ENCODE measurements around the gene RASA4B. TPM values are rescaled to one million over a fixed set of nuclear protein-coding genes. Genes with fewer than 3 reads are reported as not detected.

Gene RASA4B
- total RNA-seq, 6 donors from 2014 or later = 4.8 to 31.6 (median 22.3) TPM

DNA sequence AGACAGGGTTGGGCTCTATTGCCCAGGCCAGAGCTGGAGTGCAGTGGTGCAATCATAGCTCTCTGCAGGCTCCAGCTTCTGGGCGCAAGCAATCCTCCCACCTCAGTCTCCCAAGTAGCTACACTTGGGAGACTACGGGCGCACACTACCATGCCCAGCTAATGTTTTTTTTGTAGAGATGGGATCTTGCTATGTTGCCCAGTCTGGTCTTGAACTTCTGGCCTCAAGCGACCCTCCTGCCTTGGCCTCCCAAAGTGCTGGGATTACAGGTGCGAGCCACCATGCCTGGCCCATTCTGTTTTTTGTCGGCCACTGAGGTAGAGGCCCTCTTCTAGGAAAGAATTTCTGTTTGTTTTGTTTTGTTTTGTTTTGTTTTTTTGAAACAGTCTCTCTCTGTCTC, 65.1 kb downstream of the RASA4B start:
- Histone ChIP-seq H3K36me3 (peaks cover 7 to 34% (median 26%) of the 10 kb centered on the region in 4 donors), H3K27ac (no peak overlapping the region), H3K4me1 (peaks cover 0 to 5% (median 0%) of the 10 kb centered on the region in 4 donors), H3K4me3 (no peak overlapping the region), H3K27me3 (no peaks in the 10 kb centered on the region), H3K9me3 (no peaks in the 10 kb centered on the region)
- TF ChIP-seq POLR2AphosphoS5 (IDR thresholded peaks at IDR 0.05) (no peak), POLR2A (IDR thresholded peaks at IDR 0.05) (no peak), CTCF (IDR thresholded peaks at IDR 0.05) (no peak), EP300 (IDR thresholded peaks at IDR 0.05) (no peak)
- WGBS, 2 donors = 91 to 97% methylated on average over 6 of the region's 6 CpGs
- no peak for ATAC-seq (ENCODE audit: low FRiP score in 2 of 2)
- no peak for DNase-seq

DNA sequence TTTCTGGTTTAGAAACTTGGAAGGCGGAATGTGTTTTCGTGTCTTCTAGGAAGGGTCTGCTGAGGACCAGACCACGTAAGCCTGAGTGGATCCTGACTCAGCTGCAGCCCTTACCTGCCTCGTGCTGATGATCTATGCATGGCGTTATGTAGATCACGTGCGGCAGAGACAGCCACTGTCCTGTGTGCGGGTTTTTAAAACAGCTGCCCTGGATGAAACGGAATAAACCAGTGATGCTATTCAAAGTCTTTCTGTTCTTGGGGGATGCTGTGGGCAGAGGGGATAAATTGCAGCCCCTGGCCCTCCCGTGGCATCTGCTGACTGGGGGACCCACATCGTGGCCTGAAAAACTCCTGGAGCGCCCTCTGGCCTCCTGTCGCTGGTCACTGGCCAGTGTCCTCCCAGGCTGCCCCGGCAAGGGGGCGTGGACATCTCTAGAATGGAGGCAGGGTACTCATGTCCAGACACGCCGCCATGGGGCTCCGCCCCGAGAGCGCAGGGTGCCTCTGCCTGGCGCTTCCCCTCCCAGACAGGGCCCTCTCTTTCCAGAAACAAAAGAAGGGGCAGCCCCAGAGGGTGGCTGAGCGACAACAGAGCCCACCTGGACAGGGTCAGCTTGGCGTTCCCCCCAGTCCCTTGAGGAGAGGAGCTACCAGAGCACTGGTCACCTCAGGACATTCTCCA, 66.1 kb downstream of the RASA4B start:
- 50 to 84% methylated on average over 10 to 21 of the region's 23 CpGs for WGBS, 2 donors
- H3K4me1 ChIP-seq = peaks cover 0 to 5% (median 0%) of the 10 kb centered on the region in 4 donors
- no peak for ATAC-seq (ENCODE audit: low FRiP score in 2 of 2)
- no peak overlapping the region for H3K4me3 ChIP-seq
- no peaks in the 10 kb centered on the region for H3K9me3 ChIP-seq
- peaks cover under 1 to 34% (median 26%) of the 10 kb centered on the region in 4 donors for H3K36me3 ChIP-seq
- no peaks in the 10 kb centered on the region for H3K27me3 ChIP-seq
- H3K27ac ChIP-seq = no peak overlapping the region
- TF ChIP-seq POLR2A (IDR thresholded peaks at IDR 0.05) = no peak
- no peak for TF ChIP-seq CTCF (IDR thresholded peaks at IDR 0.05)
- no peak for TF ChIP-seq POLR2AphosphoS5 (IDR thresholded peaks at IDR 0.05)
- TF ChIP-seq EP300 (IDR thresholded peaks at IDR 0.05) = no peak
- peak in 1 of 2 donors; percentile 80 for DNase-seq

- DNase-seq = no peak
- no peak overlapping the region for H3K4me3 ChIP-seq
- H3K27me3 ChIP-seq = no peaks in the 10 kb centered on the region
- no peaks in the 10 kb centered on the region for H3K9me3 ChIP-seq
- H3K27ac ChIP-seq = no peak overlapping the region
- peaks cover 0 to 27% (median 21%) of the 10 kb centered on the region in 4 donors for H3K36me3 ChIP-seq
- 69 to 79% methylated on average over 6 of the region's 6 CpGs for WGBS, 2 donors
- ATAC-seq (ENCODE audit: low FRiP score in 2 of 2) = no peak
- peaks cover 0 to 5% (median 0%) of the 10 kb centered on the region in 4 donors for H3K4me1 ChIP-seq
- TF ChIP-seq EP300 (IDR thresholded peaks at IDR 0.05) (no peak), CTCF (IDR thresholded peaks at IDR 0.05) (peak in 1 of 6 experiments; percentile 7)
Observed at GRCh38 chr7:102450242-102450641, 67.3 kb downstream of the RASA4B start.

DNA sequence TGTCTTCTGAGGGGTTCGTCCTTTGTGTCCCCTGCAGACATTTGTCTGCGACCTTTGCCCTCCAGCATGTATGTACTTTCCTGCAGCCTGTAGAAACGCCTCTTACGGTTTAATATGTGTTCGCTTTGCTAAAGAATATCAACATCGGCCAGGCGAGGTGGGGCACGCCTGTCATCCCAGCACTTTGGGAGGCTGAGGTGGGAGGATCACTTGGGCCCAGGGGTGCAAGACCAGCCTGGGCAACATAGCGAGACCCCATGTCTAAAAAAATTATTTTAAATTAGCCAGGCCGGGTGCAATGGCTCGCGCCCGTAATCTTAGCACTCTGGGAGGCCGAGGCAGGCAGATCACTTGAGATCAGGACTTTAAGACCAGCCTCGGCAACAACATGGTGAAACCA, 68.4 kb downstream of the RASA4B start:
- peaks cover 0 to 33% (median 25%) of the 10 kb centered on the region in 4 donors for H3K36me3 ChIP-seq
- H3K27me3 ChIP-seq = no peaks in the 10 kb centered on the region
- WGBS, 2 donors = 95 to 99% methylated on average over 15 of the region's 15 CpGs
- DNase-seq (no peak), ATAC-seq (ENCODE audit: low FRiP score in 2 of 2) (no peak)
- no peaks in the 10 kb centered on the region for H3K9me3 ChIP-seq
- no peak overlapping the region for H3K4me3 ChIP-seq
- no peak overlapping the region for H3K27ac ChIP-seq
- TF ChIP-seq POLR2AphosphoS5 (IDR thresholded peaks at IDR 0.05) (no peak), EP300 (IDR thresholded peaks at IDR 0.05) (no peak), CTCF (IDR thresholded peaks at IDR 0.05) (no peak), POLR2A (IDR thresholded peaks at IDR 0.05) (no peak)
- H3K4me1 ChIP-seq = peaks cover 0 to 5% (median 0%) of the 10 kb centered on the region in 4 donors

DNA sequence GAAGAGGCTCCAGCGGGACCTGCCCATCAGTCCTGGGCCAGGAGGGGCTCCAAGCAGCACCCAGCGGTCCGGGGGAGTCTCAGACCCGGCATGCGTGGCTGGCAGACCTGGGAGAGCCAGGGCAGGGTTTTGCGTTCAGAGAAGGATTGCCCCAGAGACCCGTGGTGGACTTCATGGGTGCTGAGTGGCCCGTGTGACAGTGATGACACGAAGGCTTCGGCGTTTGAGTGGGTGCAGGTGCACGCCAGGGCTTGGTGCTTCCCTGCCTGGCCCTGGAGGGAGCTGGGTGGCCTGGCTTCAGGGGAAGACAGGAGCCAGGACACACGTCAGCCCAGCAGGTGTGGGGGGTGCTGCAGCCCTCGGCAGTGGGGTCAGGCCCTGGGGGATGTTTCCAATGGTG, 70.3 kb downstream of the RASA4B start:
- no peak for TF ChIP-seq POLR2AphosphoS5 (IDR thresholded peaks at IDR 0.05)
- TF ChIP-seq EP300 (IDR thresholded peaks at IDR 0.05) = no peak
- no peak for TF ChIP-seq CTCF (IDR thresholded peaks at IDR 0.05)
- no peak for TF ChIP-seq POLR2A (IDR thresholded peaks at IDR 0.05)
- 88 to 96% methylated on average over 10 to 11 of the region's 14 CpGs for WGBS, 2 donors
- H3K27ac ChIP-seq = no peak overlapping the region
- H3K36me3 ChIP-seq = peaks cover 0 to 33% (median 26%) of the 10 kb centered on the region in 4 donors
- DNase-seq = peak in 1 of 2 donors; percentile 51
- no peak overlapping the region for H3K4me3 ChIP-seq
- no peaks in the 10 kb centered on the region for H3K9me3 ChIP-seq
- H3K4me1 ChIP-seq = peaks cover 0 to 5% (median 0%) of the 10 kb centered on the region in 4 donors
- peak in 1 of 2 donors; percentile 16 for ATAC-seq (ENCODE audit: low FRiP score in 2 of 2)
- H3K27me3 ChIP-seq = no peaks in the 10 kb centered on the region

Measured in upper lobe of left lung (tissue), 6 donors.